ENCODE results near the gene LEMD3. TPM values are rescaled to one million over a fixed set of nuclear protein-coding genes. Genes with fewer than 3 reads are reported as not detected.

The LEMD3 gene
- total RNA-seq: 38.9 and 40.2 TPM in 2 replicates
- long read RNA-seq, partial matches to known transcripts: 7 of 9 reads
- long read RNA-seq, other reads (novel, unspliced or antisense): 0 of 9 reads

DNA sequence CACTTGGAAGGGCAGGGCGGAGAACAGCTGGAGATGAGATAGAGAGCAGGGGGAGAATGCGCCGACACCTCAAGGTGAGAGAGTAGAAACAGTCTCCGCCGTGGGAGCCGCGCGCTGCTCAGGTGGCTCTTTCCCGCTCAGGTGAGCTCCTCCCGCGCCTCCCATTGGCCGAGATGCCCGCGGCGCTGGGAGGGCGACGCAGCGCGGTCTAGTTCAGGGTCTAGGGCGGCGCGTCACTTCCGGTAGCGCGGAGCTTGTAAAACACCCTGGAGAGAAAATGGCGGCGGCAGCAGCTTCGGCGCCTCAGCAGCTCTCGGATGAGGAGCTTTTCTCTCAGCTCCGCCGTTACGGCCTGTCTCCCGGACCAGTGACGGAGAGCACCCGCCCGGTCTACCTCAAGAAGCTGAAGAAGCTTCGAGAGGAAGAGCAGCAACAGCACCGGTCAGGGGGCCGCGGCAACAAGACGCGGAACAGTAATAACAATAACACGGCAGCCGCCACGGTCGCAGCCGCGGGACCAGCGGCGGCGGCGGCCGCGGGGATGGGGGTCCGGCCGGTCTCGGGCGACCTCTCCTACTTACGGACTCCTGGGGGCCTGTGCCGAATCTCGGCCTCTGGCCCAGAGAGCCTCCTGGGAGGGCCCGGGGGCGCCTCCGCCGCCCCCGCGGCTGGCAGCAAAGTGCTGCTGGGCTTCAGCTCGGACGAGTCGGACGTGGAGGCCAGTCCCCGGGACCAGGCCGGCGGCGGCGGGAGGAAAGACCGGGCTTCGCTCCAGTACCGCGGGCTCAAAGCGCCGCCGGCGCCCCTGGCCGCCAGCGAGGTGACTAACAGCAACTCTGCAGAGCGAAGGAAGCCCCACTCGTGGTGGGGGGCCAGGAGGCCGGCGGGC lies at the start of gene LEMD3:
TSS of gene LEMD3 (plus strand) at position 264 of the 889 bp plus-strand sequence. CDS start at position 278, 14 bp downstream.
- peak within 1 kb of the TSS; percentile 100 for H3K27ac Mint-ChIP-seq
- H3K36me3 Mint-ChIP-seq (ENCODE audit: insufficient read depth): no peaks in the 10 kb centered on the region
- H3K4me1 Mint-ChIP-seq (ENCODE audit: low read depth): peaks cover 25% of the 10 kb centered on the region
- TF ChIP-seq, protein P1, sequence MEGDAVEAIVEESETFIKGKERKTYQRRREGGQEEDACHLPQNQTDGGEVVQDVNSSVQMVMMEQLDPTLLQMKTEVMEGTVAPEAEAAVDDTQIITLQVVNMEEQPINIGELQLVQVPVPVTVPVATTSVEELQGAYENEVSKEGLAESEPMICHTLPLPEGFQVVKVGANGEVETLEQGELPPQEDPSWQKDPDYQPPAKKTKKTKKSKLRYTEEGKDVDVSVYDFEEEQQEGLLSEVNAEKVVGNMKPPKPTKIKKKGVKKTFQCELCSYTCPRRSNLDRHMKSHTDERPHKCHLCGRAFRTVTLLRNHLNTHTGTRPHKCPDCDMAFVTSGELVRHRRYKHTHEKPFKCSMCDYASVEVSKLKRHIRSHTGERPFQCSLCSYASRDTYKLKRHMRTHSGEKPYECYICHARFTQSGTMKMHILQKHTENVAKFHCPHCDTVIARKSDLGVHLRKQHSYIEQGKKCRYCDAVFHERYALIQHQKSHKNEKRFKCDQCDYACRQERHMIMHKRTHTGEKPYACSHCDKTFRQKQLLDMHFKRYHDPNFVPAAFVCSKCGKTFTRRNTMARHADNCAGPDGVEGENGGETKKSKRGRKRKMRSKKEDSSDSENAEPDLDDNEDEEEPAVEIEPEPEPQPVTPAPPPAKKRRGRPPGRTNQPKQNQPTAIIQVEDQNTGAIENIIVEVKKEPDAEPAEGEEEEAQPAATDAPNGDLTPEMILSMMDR (IDR thresholded peaks at IDR 0.05; ENCODE audit: unreplicated experiment): no peak
- no peaks in the 10 kb centered on the region for H3K27me3 Mint-ChIP-seq
- no peaks in the 10 kb centered on the region for H3K9me3 Mint-ChIP-seq (ENCODE audit: low read depth)
- DNase-seq (ENCODE audit: low spot score, unreplicated experiment): peak; percentile 87
- peak within 1 kb of the TSS; percentile 100 for H3K4me3 Mint-ChIP-seq (ENCODE audit: low read depth)

DNA sequence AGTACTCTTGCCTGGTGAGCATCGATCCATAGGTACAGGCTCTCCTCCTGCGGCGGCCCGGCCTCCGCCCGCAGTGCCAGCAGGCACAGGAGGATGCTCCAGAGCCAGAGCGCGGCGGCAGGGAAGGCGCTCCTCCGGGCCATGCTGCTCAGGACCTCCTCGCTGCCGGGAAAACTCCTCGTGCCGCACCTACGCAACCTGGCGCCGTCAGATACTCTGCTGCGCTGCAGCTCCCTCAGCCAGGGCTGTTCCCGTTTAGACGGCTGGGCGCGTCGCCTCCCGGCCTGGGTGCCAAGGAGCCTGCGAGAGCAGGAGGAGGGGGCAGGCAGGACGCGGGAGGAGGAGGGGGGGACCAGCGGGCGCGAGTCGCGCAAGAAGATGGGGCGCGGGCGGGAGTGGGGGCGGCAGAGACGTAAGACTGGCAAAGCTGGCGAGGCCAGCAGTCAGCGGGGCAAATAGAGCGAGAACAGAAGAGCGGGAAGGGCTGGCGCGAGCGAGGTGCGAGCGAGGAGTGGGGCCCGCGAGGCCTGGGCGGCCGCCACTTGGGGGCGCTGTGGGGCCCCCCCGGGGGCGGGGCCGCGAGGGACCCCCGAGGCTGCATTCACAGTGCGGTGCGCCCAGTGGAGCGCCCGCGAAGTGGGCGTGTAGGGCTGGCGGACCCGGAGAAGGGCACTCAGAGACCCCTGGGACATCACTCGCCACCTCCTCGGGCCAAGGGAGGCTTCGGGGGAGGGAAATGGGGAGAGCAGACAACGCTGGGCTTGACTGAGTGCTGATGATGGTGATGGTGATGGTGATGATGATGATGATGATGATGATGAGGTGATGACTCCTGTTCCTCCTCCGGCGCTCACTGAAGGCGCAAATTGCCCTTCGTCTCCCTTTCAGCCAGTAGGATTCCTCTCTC lies 48.1 kb upstream of the LEMD3 start, which contains the start of gene WIF1:
TSS of gene WIF1 (minus strand) at position 257 of the 907 bp plus-strand sequence. CDS start at position 143, 114 bp downstream.
- peaks cover 50% of the 10 kb centered on the region for H3K27me3 Mint-ChIP-seq
- no peak within 1 kb of the TSS for H3K27ac Mint-ChIP-seq
- TF ChIP-seq, protein P1 (IDR thresholded peaks at IDR 0.05; ENCODE audit: unreplicated experiment): peak; percentile 52
- H3K4me3 Mint-ChIP-seq (ENCODE audit: low read depth): no peak within 1 kb of the TSS
- no peaks in the 10 kb centered on the region for H3K9me3 Mint-ChIP-seq (ENCODE audit: low read depth)
- H3K36me3 Mint-ChIP-seq (ENCODE audit: insufficient read depth): no peaks in the 10 kb centered on the region
- H3K4me1 Mint-ChIP-seq (ENCODE audit: low read depth): no peaks in the 10 kb centered on the region
- DNase-seq (ENCODE audit: low spot score, unreplicated experiment): peak; percentile 14

DNA sequence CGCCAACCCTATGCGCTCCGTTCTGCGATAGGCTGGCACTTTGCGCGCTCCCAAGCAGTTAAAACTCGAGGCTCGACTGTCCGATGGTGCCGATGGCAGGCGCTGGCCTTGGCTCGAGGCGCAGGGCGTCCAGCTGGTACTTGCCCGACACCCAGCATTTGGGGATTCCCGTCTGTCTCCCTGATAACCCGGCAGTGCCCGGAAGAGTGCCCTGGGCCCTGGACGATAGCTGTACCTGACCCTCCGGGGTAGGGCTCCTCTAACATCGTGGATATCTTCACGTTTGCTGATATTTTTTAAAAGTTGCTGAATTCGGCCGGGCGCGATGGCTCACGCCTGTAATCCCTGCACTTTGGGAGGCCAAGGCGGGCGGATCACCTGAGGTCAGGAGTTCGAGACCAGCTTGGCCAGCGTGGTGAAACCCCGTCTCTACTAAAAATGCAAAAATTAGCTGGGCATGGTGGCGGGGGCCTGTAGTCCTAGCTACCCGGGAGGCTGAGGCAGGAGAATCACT lies 47.4 kb upstream of the LEMD3 start:
- Mint-ChIP-seq H3K9me3 (ENCODE audit: low read depth) (no peaks in the 10 kb centered on the region), H3K27ac (no peak overlapping the region), H3K4me3 (ENCODE audit: low read depth) (no peak overlapping the region), H3K4me1 (ENCODE audit: low read depth) (no peaks in the 10 kb centered on the region), H3K27me3 (peaks cover 48% of the 10 kb centered on the region), H3K36me3 (ENCODE audit: insufficient read depth) (no peaks in the 10 kb centered on the region)
- no peak for DNase-seq (ENCODE audit: low spot score, unreplicated experiment)
- TF ChIP-seq, protein P1 (IDR thresholded peaks at IDR 0.05; ENCODE audit: unreplicated experiment): no peak

DNA sequence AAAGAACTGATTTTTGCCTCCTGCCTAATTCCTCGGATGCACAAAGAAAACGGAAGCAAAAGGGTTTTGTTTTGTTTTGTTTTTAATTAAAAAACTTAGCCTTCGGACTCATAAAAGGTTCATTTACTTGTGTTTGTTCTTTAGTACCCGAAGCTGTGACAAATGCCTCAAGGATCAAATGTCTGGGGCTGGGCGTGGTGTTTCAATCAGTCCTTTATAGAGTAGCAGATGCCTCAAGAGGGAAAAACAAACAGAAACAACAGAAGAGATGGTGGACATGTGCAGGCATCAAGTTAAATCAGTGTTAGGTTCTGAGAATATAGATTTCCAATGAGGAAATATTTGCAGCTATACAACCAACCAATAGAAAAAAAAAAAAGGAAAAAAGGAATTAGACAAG lies 46.7 kb upstream of the LEMD3 start:
- H3K36me3 Mint-ChIP-seq (ENCODE audit: insufficient read depth): no peaks in the 10 kb centered on the region
- peaks cover 45% of the 10 kb centered on the region for H3K27me3 Mint-ChIP-seq
- DNase-seq (ENCODE audit: low spot score, unreplicated experiment): no peak
- H3K4me1 Mint-ChIP-seq (ENCODE audit: low read depth): no peaks in the 10 kb centered on the region
- no peak overlapping the region for H3K4me3 Mint-ChIP-seq (ENCODE audit: low read depth)
- no peak overlapping the region for H3K27ac Mint-ChIP-seq
- TF ChIP-seq, protein P1 (IDR thresholded peaks at IDR 0.05; ENCODE audit: unreplicated experiment): no peak
- H3K9me3 Mint-ChIP-seq (ENCODE audit: low read depth): no peaks in the 10 kb centered on the region

Data from progenitor cell of endocrine pancreas (in vitro differentiated cells).